Stimulated activated CD8-positive, alpha-beta memory T cell treated with anti-CD3 and anti-CD28 coated beads, Interleukin-2, amount 100 ng/mL, for 48 hours (primary cell): Measurements from ENCODE around the gene ISYNA1.

Experiments used
- DNase-seq, 2 donors: peaks; one replicate each; pipeline ENCODE4 v3.0.0-alpha.2; 2020; ENCODE audit warnings: low read depth in 2 of 2

The ISYNA1 gene

DNA sequence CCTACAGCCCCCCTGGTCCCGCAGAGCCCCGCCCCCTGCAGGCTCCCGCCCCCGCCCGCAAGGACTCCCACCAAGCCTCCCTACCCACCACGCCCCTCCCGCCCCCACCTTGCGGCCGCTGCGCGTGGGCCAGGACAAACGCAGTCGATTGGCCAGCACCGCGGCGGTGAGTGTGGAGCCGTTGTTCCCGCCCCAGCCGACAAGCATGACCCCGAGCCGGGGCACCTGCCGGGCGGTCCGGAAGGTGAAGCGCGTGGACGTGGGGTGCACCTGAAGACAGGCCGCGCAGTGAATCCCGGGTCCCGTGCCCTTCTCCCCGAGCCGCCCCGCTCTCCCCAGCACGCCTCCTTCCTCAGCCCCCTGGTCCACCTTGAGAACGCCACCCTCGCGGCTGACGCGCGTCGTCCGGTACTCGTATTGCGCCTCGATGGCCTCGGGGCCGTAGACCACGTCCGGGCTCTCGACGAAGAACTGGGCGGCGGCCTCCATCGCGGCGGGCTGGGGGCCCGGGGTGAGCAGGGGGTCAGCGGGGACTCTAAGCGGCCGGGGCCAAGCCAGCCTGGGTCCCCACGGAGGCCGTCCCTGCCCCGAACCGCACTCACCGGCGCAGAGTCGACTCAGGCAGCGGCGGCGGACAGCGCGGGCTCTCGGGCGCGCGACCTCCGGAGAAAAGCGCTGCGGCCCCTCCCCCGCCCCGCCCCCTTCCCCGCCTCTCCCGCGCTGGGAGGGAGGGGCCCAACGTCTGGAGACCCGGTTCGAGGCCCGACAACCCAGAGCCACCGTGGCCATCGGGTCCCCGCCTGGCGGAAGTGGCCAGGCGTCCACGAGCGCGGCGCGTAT, at the start of gene ISYNA1:
ISYNA1 (minus strand) TSS at position 643 of the 840 bp plus-strand sequence; CDS start at position 489, 154 bp downstream.
- peak in 1 of 2 donors; percentile 44 for DNase-seq

DNA sequence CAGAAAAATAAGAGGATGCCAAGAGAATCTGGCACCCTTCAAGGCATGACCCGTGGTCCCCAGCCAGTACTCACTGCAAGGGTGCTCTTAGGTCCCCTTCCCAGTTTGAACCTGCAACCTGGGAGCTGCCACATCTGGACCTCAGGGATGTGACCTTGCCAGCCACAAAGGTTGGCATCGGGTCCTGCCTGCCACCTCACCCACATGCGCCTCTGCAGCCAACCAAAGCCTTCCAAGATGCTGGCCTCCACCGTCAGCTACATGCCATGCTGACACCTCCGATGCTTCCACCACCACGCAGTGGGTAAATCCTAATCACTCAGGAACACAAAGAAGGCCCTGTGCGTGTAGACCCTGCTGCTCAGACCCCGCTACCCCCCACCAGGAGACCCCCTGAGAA, 48.8 kb upstream of the ISYNA1 start:
- DNase-seq: no peak

DNA sequence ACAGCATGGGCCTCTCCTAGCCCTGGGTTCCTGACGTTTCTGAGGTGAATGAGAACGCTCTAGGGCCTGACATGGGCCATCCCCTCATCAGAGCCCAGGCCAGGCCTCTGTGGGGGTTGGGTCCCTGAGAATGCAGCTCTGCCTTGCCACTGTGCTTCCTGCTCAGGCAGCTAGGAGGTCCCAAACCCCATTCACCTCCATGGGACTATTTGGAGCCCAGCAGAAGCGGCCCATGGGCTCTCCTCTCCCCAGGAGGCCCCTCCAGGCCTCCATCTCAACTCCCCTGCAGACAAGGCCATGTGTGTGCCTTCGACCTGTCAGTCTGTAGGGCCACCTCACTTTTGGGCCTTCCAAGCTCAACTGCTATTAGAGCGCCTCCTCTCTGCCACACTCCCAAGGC, 47.1 kb upstream of the ISYNA1 start:
- no peak for DNase-seq

DNA sequence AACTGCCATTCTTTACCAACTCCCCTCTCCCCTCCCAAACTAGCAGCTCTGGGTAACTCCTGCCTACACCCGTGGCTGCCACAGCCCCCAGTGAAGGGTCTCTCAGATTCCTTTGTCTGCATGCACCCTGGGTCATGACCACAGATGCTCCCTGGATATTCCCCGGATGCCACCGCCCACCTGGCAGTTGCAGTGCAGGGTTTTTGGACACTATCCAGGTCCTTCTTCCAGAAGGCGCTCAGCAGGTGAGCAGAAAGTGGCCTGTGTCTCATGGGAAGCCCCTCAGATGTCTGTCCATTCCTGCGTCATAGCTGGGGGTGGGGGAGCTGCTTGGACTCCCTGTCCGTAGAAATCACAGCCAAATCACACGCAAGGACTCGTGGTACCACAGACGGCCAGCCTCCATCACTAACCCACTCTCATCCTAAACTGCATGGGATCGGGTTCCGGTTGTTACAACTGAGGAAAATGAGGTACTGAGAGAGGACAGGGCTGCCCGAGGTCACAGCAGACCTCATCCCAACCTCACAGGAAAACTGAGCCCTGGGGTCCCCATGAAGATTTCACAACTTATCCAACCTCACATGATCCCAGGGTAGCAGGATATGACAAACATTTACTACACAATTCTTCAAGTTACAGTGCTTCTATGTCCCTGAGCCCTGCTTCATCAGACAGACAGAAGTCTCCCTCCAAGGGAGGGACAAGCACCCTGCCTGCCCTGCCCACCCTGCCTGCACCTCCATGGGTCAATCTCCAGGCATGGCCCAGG, 45.4 kb upstream of the ISYNA1 start:
- no peak for DNase-seq

DNA sequence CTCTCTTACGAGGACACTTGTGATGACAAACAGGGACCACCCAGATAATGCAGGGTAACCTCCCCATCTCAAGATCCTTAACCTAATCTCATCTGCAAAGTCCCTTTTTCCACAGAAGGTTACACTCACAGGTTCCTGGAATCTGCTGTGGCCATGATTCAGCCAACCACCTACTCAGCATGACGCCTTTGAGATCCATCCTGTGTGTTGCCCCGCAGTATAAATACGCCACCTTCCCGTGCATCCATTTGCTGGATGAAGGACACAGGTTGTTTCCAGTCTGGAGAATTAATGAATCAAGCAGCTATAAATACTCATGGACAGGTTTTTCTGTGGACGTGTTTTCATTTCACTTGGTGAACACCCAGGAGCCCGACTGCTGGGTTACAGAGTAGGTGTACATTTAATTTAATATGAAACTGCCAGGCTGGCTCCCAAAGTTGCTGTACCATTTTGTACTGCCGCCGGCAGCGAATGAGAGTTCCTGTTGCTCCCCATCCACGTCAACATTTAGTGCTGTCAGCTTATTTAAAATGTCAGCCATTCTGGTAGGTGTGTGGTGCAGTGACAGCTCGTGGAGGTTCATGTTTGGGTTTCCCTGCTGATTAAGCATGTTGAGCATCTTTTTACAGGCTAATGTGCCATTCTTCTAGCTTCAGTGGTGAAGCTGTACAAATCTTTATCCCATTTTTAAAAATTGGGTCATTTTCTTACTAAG, 43.7 kb upstream of the ISYNA1 start:
- no peak for DNase-seq

DNA sequence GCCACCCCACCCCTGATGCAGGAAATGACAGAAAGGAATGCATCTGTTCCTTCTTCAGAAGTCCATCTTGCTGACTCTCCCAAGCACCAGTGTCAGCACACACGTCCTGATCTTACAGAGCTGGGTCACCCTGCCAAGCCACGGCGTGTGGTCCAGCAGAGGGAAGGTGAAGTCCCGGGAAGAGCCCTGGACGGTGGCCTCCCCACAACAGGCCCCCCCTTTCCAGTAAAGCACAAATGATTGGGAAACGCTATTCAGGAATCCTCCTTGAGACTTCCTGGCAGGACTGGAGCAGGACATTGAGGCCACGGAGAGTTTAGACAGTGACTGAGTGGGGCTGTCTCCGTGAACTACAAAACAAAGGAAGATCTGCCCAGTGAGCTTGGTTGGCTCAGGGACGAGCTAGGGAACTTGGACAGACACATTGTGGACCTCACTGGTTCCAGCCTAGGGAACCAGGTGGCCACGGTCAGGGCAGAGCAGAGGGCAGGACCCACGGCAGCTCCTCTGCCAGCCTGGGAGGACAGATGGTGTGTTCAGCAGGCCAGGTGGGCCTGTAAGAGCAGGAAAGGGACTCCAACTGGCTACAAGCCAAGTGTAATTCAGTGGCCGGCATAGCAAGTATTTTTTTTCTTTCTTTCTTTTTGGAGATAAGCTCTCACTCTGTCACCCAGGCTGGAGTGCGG, 42.2 kb upstream of the ISYNA1 start:
- no peak for DNase-seq

DNA sequence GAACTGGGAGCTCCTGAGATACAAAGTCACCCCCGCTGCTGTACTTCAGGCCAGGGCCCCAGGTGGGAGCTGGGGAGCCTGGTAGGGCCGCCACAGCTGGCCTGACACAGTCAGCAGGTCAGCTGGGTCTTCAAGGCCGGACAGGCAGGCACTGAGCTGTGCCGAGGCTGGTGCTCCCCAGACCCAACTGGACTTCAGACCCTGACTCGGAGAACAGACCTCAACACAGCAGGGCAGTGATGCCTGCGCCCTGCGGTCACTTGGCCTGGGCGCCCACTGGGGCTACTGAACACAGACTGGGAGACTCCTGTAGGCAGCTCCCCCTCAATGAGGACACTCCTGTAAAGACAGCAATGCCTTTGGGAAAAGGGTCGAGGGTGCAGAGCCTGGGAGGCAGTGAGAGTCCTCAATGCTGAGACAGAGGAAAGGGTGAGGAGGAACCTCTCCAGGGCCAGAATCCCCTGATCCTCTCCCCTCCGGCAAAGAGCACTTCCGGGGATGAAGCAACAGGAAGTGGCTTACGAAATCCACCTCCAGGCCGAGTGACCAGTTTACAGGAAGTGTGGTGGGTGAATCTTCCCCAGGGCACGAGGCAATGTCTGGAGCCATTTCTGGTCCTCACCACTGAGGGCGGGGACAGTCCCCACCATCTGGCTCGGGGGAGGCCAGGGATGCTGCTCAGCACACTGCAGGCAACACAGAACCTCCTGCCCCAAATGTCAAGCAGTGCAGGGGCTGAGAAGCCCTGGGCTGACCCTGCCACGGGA, 40.8 kb upstream of the ISYNA1 start:
- peak; percentile 69 to 75 for DNase-seq

DNA sequence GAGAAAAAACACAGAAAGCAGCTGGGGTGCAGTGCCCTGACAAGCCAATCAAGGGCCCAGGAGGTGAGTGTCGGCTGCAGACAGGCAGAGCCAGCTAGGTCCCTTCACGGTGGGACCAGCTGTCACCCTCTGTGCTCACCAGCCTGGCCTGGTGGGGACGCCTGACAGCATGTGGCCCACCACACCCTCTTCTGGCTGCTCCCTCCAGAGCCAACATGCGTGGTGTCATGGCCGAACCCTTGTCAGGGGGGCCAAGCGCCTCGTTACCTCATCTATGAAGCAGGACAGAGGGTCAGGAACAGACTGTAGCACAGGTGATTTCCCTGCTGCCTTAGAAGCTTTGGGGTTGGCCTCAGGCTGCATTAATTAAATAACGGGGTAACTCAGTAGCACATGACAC, 40.0 kb upstream of the ISYNA1 start:
- no peak for DNase-seq

DNA sequence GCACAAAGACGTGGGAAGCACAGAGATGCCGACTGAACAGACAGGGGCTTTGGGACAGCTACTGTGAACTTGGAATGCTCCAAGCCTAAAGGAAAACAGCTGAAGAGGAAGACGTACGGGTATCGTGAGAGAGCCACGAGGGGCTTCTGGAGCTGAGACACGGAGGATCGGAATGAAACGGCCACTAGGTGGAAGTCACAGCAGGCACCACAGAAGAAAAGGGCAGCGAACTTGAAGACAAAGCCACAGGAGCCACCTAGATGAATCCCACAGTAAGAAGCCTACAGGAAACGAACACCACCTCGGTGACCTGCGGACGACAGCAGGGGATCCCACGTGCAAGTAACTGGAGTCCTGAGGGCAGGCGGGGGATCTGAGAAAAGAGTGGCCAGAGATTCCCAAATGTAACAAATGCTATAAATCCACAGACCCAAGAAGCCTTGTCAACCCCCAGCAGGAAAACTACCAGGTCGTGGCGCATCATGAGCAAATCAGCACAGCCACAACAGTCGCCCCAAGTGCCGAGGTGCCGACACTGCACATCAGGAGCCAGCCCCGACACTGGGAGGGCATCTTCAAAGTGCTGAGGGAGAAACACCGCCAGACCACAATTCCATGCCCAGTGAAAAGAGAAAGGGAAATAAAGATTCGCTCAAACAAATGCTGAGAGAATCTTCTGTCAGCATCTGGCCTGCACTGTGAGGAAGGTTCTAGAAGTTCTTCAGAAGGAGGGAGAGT, 39.3 kb upstream of the ISYNA1 start:
- DNase-seq: no peak

DNA sequence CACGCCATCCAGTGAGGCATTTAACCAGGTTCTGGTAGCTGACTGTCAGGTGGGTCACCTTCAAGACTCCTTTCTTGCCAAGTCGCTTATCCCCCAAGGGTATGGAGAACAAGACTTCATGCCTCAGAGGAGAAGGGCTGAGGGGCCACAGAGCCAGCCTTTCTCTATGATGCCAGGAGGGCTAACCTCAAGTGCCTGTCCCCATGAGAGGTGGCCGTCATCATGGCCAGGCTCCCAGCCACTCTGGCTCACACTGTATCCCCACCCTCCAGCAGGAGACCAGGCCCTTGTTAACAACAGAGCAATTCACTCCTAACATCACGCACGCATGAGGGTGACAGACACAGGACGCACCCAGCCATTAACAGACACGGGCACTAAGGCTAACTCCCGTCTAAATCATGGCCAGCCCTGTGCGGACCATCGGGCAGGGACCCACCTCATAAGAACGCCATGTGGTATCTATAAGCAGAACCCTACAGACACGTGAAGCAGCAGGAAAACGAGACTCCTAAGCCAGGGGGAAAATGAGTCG, 38.6 kb upstream of the ISYNA1 start:
- DNase-seq: no peak

DNA sequence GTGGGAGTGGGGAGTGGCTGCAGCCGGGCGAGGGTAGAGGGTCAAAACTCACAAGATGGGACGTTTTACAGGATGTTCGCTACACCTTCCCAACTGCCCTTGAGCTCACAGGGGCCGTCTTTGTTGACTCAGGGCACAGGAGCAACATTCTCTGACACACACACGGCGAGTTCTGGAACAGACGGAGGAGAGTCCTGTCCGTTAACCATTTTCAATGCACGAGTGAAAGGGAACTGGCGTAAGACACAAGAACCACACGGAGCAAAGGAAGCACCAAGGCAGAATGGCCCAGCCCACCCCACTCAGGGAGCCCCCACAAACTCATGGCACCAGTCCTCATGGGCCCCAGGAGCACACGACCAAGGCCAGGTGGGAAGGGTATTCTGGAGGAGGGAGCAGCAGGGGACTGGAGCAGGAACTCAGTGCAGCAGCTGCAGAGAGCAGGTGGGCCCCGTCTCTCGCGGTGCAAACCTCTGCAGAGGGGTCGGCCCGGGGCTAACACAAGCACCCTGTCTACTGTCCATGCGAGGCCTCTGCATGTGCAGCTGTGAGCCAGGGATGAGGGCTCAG, 37.9 kb upstream of the ISYNA1 start:
- DNase-seq: no peak

DNA sequence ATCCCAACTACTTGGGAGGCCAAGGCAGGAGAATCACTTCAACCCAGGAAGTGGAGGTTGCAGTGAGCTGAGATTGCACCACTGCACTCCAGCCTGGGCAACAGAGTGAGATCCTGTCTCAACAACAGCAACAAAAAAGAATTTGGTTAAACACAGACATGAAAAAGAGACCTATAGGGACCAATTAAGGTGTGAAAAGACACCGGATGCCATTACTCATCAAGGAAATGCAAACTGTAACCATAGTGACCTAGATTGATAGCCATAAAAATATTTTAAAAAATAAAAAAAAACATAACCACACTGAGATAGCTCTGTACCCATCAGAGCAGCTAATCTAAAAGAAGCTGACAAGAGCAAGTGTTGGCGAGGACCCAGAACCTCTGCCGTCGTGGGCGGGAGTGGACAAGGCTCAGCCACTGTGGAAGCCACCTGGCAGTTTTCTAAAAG, 37.1 kb upstream of the ISYNA1 start:
- no peak for DNase-seq

DNA sequence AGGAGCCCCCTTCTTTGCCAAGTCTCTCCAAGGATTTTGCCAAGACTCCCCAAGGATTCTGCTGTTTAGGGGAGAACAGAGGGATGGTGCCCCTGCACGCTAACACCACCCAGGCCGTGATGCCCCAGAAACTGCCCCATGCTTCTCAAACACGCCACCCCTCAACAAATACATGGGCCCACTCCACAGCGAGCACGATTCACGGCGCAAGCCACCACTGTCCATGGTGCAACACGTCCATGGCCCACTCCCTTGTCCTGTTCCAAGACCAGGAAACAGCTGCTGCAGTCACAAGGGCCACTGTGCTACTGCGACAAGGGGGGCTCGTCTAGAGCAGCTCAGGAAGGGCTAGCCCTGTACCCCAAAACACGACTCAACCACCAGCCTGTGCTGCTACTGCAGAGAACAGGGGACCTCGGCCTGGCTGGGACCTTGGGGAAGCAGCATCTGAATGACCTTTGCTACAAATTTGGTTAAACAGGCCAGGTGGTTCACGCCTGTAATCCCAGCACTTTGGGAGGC, 36.5 kb upstream of the ISYNA1 start:
- no peak for DNase-seq

DNA sequence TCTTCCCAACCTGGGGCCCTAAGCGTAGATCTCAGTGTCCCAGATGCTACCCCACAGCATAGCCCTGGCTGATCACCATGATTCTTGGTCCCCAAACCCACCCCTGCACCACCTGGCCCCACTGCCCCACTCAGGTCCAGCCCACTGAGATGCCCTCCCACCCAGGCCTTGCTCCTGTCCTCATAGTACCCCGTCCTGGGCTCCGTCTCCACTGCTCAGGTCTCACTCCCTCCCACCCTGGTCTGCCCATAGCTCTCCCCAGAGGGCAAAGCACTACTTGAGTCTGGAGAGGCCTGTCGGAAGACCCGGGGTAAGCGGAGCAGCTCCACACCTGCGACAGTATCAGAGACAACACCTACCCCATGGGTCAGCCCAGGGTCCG, 35.8 kb upstream of the ISYNA1 start:
- DNase-seq: no peak

DNA sequence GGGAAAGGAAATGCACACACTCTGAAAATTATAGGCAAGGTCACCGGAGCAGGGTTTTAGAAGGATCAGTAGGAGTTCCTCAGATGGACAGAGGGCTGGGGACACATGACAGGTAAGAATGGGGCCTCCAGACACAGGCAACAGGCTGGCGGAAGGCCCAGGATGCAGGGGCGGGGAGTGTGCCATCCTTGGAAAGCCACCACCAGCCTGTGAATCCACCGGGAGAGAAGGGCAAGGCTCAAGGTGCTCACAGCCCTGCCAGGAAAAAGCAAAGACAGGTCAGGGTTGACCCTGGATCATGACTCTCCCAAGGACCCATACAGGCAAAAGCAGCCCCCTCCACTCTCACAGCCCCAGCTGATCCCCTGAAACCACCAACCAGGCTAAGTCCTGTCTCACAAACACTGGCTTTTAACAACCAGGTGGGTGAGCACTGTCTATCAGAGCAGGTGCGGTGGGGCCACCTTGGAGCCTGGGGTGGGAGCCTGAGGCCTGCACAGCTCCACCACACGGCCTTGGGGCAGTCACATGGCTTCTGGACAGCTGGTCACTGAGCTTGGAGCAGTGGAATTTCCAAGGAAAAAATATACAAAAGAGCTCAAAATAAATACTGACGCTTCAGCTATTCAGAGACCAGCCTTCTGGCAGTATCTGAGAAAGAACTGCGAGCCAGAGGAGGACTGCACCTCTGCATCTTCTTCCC, 35.2 kb upstream of the ISYNA1 start:
- DNase-seq: no peak

DNA sequence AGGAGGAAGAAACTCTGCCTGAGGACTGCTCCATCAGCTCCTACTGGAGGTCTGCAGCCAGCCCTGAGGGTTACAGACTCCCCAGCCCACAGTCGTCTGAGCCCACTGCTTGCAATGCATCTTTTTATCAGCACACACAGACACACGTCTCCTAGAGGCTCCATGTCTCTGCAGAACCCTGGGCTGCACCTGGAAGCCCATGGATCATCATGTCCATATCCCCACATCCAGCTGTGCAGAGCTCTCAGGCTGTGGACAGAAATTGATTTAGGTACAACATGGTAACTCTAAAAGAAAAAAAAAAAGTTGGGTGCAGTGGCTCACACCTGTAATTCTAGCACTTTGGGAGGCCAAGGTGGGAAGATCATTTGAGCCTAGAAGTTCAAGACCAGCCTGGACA, 32.9 kb upstream of the ISYNA1 start:
- DNase-seq: no peak

DNA sequence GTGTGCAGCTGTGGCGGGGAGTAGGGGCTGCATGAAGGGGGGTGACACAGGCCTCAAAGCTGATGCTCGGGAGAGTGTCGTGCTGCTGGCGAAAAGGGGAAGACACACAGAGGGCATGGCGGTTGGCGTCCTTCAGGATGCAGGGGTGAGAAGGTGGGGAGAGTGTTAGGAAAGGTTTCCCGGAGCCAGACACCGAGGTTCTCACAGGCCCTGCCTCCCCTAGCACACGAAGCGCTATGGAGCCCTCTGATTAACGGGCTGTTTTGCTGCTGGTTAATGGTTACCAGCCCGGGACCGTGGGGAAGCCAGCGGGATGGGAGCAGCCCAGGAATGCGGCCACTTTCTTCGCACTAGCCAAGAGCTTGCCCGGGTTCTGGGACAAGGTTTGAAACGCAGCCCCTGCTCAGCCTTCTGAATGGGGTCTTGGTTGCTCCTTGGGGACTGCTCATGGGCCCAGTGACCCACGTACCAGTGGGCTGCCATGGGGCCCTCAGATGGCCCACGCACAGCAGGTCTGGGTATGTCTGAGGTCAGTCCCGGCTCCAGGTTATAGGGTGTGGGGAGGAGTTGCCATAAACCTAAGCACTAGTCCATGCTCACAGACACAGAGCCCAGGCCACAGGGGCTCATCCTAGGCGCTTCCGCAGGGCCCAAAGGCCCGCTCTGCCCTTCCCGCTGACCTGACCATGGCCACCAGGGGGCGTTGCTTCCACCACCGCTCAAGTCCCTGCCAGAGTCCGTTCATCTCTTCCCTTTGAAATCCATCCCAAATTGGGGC, 31.3 kb upstream of the ISYNA1 start:
- DNase-seq: peak; percentile 46 to 52

DNA sequence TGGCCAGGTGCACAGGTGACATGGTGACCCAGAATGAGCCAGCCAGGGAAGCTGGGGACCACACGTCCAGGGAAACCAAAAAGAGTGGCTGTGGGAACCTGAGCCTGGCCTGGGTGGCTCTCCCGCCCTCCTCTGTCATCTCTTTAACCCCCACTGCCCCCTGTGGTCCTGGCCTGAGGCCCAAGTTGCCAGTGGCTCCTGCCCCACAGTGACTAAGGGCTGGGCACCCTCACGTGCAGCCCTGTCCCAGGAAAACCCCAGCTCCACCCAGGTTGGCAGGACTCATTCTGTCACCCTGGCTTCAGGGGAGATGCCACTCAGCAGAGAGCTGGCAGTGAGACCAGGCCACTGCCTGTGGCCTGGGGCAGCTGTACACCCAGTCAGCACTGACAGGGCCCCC, 30.6 kb upstream of the ISYNA1 start:
- DNase-seq: no peak
